Measurements from ENCODE around the gene SPTBN5.

- TF ChIP-seq POLR2A (IDR thresholded peaks at IDR 0.05) = no peak
- TF ChIP-seq, protein P1, sequence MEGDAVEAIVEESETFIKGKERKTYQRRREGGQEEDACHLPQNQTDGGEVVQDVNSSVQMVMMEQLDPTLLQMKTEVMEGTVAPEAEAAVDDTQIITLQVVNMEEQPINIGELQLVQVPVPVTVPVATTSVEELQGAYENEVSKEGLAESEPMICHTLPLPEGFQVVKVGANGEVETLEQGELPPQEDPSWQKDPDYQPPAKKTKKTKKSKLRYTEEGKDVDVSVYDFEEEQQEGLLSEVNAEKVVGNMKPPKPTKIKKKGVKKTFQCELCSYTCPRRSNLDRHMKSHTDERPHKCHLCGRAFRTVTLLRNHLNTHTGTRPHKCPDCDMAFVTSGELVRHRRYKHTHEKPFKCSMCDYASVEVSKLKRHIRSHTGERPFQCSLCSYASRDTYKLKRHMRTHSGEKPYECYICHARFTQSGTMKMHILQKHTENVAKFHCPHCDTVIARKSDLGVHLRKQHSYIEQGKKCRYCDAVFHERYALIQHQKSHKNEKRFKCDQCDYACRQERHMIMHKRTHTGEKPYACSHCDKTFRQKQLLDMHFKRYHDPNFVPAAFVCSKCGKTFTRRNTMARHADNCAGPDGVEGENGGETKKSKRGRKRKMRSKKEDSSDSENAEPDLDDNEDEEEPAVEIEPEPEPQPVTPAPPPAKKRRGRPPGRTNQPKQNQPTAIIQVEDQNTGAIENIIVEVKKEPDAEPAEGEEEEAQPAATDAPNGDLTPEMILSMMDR (IDR thresholded peaks at IDR 0.05) = no peak
These were observed 39.4 kb downstream of the SPTBN5 start for GRCh38 chr15:41854443-41854842.
